H1 (cell line): ENCODE measurements around the gene TBC1D20. TPM values are rescaled to one million over a fixed set of nuclear protein-coding genes. Genes with fewer than 3 reads are reported as not detected.

Source experiments
- BCL11A ChIP-seq, 2 experiments: IDR thresholded peaks; one replicate each; pipeline ENCODE4 v1.6.1; 2011; ENCODE audit warnings: low read depth in 2 of 2, low read length in 2 of 2, mild to moderate bottlenecking in 2 of 2
- CBX5 ChIP-seq: fragments of 300-800, 300-1000 bp; sonication (generic); IDR thresholded peaks from 2 replicates; pipeline ENCODE4 v1.7.1; 2016; ENCODE audit warnings: antibody characterized with exemption, low read length, low read depth
- MAFK ChIP-seq: IDR thresholded peaks from 2 replicates; pipeline ENCODE4 v1.6.1; 2012; ENCODE audit warnings: low read depth, mild to moderate bottlenecking, improper control_type of control experiment, low read length
- POU5F1 ChIP-seq: IDR thresholded peaks from 2 replicates; pipeline ENCODE4 v1.6.1; 2011; ENCODE audit warnings: low read depth, mild to moderate bottlenecking, low read length, moderate library complexity
- polyA plus RNA-seq, 7 experiments: library from polyadenylated mRNA; depleted of rRNA in 3 of 7; stranded (reverse) in 5 of 7; unstranded in 2 of 7; fragments of >200 nt in 5 of 7; fragments of 200-250 nt in 2 of 7; gene quantifications; 1 replicate in 5 of 7; 2 replicates in 1 of 7; 4 replicates in 1 of 7; pipeline versions ENCODE4 v1.2.1 to v1.2.3, GENCODE V29; 2011 to 2013; ENCODE audit warnings: missing spikeins in 2 of 7, mixed read lengths in 2 of 7
- total RNA-seq: library from RNA; stranded (reverse); fragmentation: NEBNext Ultra II Directional; extraction: Animal tissue kit (Norgen Biotek cat#: 25700); gene quantifications from 2 replicates; pipeline ENCODE4 v1.2.1, GENCODE V29; 2021

TBC1D20 gene
- total and polyA plus RNA-seq, 2 of the 8 experiments (the other 6 are each of a cell fraction or from before 2014, with no cell fraction given), result 14.5 to 17.1 TPM

- TF ChIP-seq CBX5, result no peak
- TF ChIP-seq BCL11A (IDR thresholded peaks at IDR 0.05; ENCODE audit: low read depth in 2 of 2, low read length in 2 of 2), result no peak
- no peak for TF ChIP-seq POU5F1
- no peak for TF ChIP-seq MAFK
Measured at GRCh38 chr20:436476-436875, 25.9 kb downstream of the TBC1D20 start (continued).
